ENCODE measurements around the gene BEST1. TPM values are rescaled to one million over a fixed set of nuclear protein-coding genes. Genes with fewer than 3 reads are reported as not detected.

The BEST1 gene
- total RNA-seq, 1 experiment from 2014 or later, result 1.7 TPM

DNA sequence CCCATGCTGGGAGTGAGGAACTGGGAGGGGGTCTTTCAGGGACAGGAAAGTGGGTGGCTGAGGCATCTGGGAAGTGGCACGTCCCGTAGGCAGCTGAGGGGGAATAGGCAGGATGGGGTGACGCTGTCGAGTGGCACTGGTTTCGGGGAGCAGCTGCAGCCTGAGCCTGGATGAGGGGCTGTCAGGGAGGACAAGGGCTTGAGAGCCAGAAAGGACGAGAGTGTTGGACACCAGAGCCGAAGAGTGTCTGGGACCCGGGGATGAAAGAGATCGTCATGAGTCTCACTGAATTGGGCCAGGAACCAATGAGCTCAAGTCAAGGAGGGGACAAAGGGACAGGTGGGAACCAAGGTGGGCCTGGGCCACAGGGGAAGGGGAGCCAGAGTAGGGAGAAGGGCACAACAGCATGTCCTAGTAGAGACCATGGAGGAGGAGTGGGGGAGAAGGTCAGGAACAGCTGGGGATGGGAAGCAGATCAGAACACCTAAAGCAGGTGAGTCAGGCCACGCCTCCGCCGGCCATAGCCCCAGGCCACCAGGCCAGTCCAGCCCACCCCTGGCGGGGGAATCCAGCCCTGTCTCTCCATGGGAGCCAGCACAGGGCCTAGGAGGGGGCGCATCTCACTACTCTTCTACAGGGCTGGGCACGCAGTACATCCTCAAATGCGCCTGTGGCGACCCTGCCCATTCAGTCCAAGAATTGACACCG, 37.0 kb upstream of the BEST1 start:
- Histone ChIP-seq H3K27me3 (ENCODE audit: low read length) (no peaks in the 10 kb centered on the region), H3K9me3 (ENCODE audit: low read length) (no peaks in the 10 kb centered on the region)
- no peak for DNase-seq

GRCh38 chr11:61913699-61914395, 36.3 kb upstream of the BEST1 start:
- DNase-seq, result no peak
- no peaks in the 10 kb centered on the region for H3K27me3 ChIP-seq (ENCODE audit: low read length)
- H3K4me2 ChIP-seq (ENCODE audit: low read depth, low read length, poor library complexity, severe bottlenecking), result no peak overlapping the region
- no peaks in the 10 kb centered on the region for H4K20me1 ChIP-seq (ENCODE audit: insufficient read depth, low read depth, low read length)
- no peaks in the 10 kb centered on the region for H3K9me2 ChIP-seq (replicated peaks; ENCODE audit: insufficient read depth, low read length)
- H3K4me1 ChIP-seq (ENCODE audit: low read length), result no peaks in the 10 kb centered on the region
- H2AFZ ChIP-seq (ENCODE audit: low read length), result no peak overlapping the region
- H3K27ac ChIP-seq (ENCODE audit: low read length), result no peak overlapping the region
- H3K79me2 ChIP-seq (ENCODE audit: low read length), result no peaks in the 10 kb centered on the region
- H3K4me3 ChIP-seq (ENCODE audit: low read length), result no peak overlapping the region
- H3K9me3 ChIP-seq (ENCODE audit: low read length), result no peaks in the 10 kb centered on the region
- no peak overlapping the region for H3K9ac ChIP-seq (ENCODE audit: low read length)
- no peaks in the 10 kb centered on the region for H3K36me3 ChIP-seq (ENCODE audit: insufficient read depth, low read length)

More for the DNA sequence above, 37.0 kb upstream of the BEST1 start:
- Histone ChIP-seq H3K36me3 (ENCODE audit: insufficient read depth, low read length) (no peaks in the 10 kb centered on the region), H4K20me1 (ENCODE audit: insufficient read depth, low read depth, low read length) (no peaks in the 10 kb centered on the region), H3K4me3 (ENCODE audit: low read length) (no peak overlapping the region), H3K9ac (ENCODE audit: low read length) (no peak overlapping the region), H2AFZ (ENCODE audit: low read length) (no peak overlapping the region), H3K79me2 (ENCODE audit: low read length) (no peaks in the 10 kb centered on the region), H3K4me2 (ENCODE audit: low read depth, low read length, poor library complexity, severe bottlenecking) (no peak overlapping the region), H3K9me2 (replicated peaks; ENCODE audit: insufficient read depth, low read length) (no peaks in the 10 kb centered on the region), H3K4me1 (ENCODE audit: low read length) (no peaks in the 10 kb centered on the region), H3K27ac (ENCODE audit: low read length) (no peak overlapping the region)

- H2AFZ ChIP-seq (ENCODE audit: low read length), result no peak overlapping the region
- H3K4me3 ChIP-seq (ENCODE audit: low read length), result no peak overlapping the region
- no peaks in the 10 kb centered on the region for H3K9me3 ChIP-seq (ENCODE audit: low read length)
- H3K27me3 ChIP-seq (ENCODE audit: low read length), result no peaks in the 10 kb centered on the region
- H3K79me2 ChIP-seq (ENCODE audit: low read length), result no peaks in the 10 kb centered on the region
- H3K27ac ChIP-seq (ENCODE audit: low read length), result no peak overlapping the region
- no peaks in the 10 kb centered on the region for H3K4me1 ChIP-seq (ENCODE audit: low read length)
- H4K20me1 ChIP-seq (ENCODE audit: insufficient read depth, low read depth, low read length), result no peaks in the 10 kb centered on the region
- H3K9ac ChIP-seq (ENCODE audit: low read length), result no peak overlapping the region
- H3K36me3 ChIP-seq (ENCODE audit: insufficient read depth, low read length), result no peaks in the 10 kb centered on the region
- DNase-seq, result no peak
- no peaks in the 10 kb centered on the region for H3K9me2 ChIP-seq (replicated peaks; ENCODE audit: insufficient read depth, low read length)
- no peak overlapping the region for H3K4me2 ChIP-seq (ENCODE audit: low read depth, low read length, poor library complexity, severe bottlenecking)
These were observed 35.5 kb upstream of the BEST1 start for GRCh38 chr11:61914471-61915171.

DNA sequence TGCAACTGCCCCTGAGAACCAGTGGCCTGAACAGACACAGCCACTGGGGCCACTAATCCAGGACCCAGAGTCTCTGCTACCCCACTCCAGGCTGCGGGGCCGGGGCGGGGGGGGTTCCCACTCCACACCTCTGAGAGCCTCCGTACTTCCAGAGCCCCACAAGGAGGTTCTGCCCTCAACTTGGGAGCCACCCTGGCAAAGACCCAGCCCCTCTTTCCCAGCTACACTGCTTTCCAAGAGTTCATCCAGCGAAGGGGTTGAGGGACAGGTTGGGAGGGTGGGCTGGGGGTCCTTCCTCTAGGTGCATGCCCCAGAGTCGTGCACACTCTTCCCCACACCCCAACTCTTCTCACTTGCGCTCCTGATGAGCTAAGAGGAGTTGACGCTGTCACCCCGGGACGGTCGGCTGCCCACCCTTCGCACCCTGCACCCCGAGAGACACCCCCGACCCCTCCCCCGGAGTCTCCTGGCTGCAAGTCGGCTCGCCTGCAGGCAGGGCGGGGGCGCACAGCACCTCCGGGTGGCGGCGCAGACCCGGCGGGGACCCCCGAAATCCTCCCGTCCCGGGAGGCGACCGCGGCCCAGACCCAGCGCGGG, 33.3 kb upstream of the BEST1 start:
- Histone ChIP-seq H3K9ac (ENCODE audit: low read length) (no peak overlapping the region), H3K4me1 (ENCODE audit: low read length) (no peaks in the 10 kb centered on the region), H2AFZ (ENCODE audit: low read length) (no peak overlapping the region), H3K9me2 (replicated peaks; ENCODE audit: insufficient read depth, low read length) (no peaks in the 10 kb centered on the region), H3K4me3 (ENCODE audit: low read length) (no peak overlapping the region), H3K4me2 (ENCODE audit: low read depth, low read length, poor library complexity, severe bottlenecking) (no peak overlapping the region), H4K20me1 (ENCODE audit: insufficient read depth, low read depth, low read length) (no peaks in the 10 kb centered on the region), H3K27me3 (ENCODE audit: low read length) (no peaks in the 10 kb centered on the region), H3K79me2 (ENCODE audit: low read length) (no peaks in the 10 kb centered on the region), H3K9me3 (ENCODE audit: low read length) (no peaks in the 10 kb centered on the region), H3K36me3 (ENCODE audit: insufficient read depth, low read length) (no peaks in the 10 kb centered on the region), H3K27ac (ENCODE audit: low read length) (no peak overlapping the region)
- DNase-seq, result no peak

DNA sequence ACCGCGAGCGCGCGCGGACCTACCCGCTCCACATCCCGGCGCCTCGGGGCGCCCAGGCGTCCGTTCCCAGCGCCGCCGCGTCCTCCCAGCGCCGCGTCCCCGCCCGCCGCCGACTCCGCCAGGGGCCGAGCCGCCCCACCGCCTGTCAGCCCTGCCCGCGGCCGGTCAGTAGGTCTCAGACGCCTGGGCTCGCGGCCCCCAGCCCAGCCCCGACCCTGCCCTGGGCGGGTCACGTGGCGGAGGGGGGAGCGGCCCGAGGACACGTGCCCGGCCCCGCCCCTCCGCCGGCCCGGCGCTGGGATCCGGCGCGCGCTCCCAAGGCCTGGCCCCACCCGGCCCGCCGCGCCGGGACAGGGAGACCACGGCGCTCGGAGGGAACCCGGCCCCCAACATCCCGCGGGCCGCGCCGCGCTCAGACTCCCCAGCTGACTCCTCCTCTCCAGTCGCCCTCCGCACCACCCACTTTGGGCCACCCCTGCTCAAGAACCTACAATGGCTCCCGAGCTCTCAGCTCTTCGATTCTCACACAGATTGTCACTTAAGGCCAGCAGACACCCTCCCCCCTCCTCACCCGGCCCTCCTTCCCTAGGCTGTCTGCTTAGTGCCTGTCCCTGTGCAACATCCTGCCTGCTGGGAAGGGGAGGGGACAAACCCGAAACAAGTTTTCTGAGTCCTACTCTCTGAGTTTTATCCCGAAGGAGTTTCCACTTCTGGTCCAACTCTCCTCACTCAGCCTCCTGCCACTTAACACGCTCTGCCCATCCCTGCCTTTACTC, 32.6 kb upstream of the BEST1 start, which contains the start of gene RAB3IL1:
TSS of gene RAB3IL1 (minus strand) at position 233 of the 776 bp plus-strand sequence. CDS start at position 34, 199 bp downstream.
- no peak for DNase-seq
- no peaks in the 10 kb centered on the region for H3K79me2 ChIP-seq (ENCODE audit: low read length)
- no peaks in the 10 kb centered on the region for H4K20me1 ChIP-seq (ENCODE audit: insufficient read depth, low read depth, low read length)
- H3K27ac ChIP-seq (ENCODE audit: low read length), result no peak within 1 kb of the TSS
- H3K27me3 ChIP-seq (ENCODE audit: low read length), result no peaks in the 10 kb centered on the region
- H3K9ac ChIP-seq (ENCODE audit: low read length), result no peak within 1 kb of the TSS
- no peaks in the 10 kb centered on the region for H3K36me3 ChIP-seq (ENCODE audit: insufficient read depth, low read length)
- no peaks in the 10 kb centered on the region for H3K9me2 ChIP-seq (replicated peaks; ENCODE audit: insufficient read depth, low read length)
- H3K9me3 ChIP-seq (ENCODE audit: low read length), result no peaks in the 10 kb centered on the region
- no peak within 1 kb of the TSS for H2AFZ ChIP-seq (ENCODE audit: low read length)
- H3K4me3 ChIP-seq (ENCODE audit: low read length), result no peak within 1 kb of the TSS
- H3K4me2 ChIP-seq (ENCODE audit: low read depth, low read length, poor library complexity, severe bottlenecking), result no peak within 1 kb of the TSS
- no peaks in the 10 kb centered on the region for H3K4me1 ChIP-seq (ENCODE audit: low read length)

DNA sequence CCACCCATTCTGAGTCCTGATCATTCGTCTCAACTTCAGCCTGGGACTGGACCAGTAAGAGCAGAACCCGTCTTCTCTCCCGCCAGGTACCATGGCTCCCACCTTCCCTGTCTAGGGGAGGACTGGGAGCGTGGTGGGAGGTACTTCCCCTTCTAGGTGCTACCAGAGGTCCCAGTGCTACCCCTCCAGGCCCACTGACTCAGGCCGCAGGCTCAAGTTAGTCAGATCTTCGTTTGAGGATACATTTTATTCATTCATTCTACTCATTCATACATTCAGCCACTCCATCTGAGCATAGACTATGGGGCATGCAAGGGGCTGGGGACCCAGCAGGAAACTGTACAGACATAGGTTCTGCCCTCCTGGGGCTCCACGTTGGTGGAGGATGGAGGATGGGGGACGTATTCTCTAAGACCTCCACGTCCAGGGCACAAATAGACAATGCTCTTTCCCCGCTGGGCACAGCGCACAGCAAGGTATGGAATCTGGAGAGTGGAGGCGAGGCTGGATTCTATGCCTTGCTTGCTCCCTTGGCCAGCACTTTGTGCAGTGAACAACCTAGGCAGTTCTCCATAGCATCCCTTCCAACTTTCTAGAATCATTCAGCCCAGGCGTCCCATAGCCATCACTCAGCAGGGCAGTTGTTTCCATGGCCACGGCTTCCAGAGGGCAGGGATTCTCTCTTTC, 31.8 kb upstream of the BEST1 start:
- no peak for DNase-seq
- Histone ChIP-seq H3K4me2 (ENCODE audit: low read depth, low read length, poor library complexity, severe bottlenecking) (no peak overlapping the region), H2AFZ (ENCODE audit: low read length) (no peak overlapping the region), H3K9me3 (ENCODE audit: low read length) (no peaks in the 10 kb centered on the region), H3K27me3 (ENCODE audit: low read length) (no peaks in the 10 kb centered on the region), H3K4me3 (ENCODE audit: low read length) (no peak overlapping the region), H3K27ac (ENCODE audit: low read length) (no peak overlapping the region), H4K20me1 (ENCODE audit: insufficient read depth, low read depth, low read length) (no peaks in the 10 kb centered on the region), H3K9me2 (replicated peaks; ENCODE audit: insufficient read depth, low read length) (no peaks in the 10 kb centered on the region), H3K4me1 (ENCODE audit: low read length) (no peaks in the 10 kb centered on the region), H3K36me3 (ENCODE audit: insufficient read depth, low read length) (no peaks in the 10 kb centered on the region), H3K9ac (ENCODE audit: low read length) (no peak overlapping the region), H3K79me2 (ENCODE audit: low read length) (no peaks in the 10 kb centered on the region)

DNA sequence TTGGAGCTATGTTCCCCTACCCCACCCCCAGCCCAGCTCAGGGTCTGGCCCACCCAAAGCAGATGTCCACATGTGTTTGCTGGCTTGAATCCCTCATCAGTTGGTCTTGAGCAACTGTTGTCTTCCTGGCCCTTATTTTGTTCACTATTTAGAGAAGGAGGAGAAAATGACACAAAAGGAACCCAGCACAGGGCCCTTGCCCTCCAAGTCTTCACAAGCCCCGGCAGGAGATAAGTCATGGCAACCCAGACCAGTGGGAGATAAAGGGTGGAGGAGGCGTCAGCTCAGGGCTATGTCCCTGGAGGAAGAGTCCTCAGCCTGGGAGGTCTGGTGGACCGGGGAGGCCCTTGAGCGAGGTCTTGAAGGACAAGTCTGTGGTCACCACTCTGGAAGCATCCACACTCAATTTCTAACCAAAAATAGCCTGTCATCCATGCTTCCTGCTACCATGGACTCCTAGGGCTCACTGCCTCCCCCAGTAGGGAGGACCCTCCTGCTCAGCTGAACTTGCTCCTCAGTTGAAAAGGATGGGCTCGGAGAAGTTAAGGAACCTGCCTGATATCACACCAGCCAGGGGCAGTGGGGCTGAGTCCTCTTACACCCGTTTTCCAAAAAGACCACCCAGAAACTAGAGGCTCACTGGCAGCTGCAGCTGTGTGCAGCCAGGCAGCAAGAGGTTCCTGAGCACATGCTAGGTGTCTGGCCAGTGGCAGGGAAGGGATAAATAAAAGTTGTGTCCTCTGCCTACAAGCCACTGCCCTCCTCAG, 31.0 kb upstream of the BEST1 start:
- H3K9me2 ChIP-seq (replicated peaks; ENCODE audit: insufficient read depth, low read length), result no peaks in the 10 kb centered on the region
- H3K36me3 ChIP-seq (ENCODE audit: insufficient read depth, low read length), result no peaks in the 10 kb centered on the region
- no peaks in the 10 kb centered on the region for H3K4me1 ChIP-seq (ENCODE audit: low read length)
- no peak for DNase-seq
- H2AFZ ChIP-seq (ENCODE audit: low read length), result no peak overlapping the region
- H3K27ac ChIP-seq (ENCODE audit: low read length), result no peak overlapping the region
- H3K4me2 ChIP-seq (ENCODE audit: low read depth, low read length, poor library complexity, severe bottlenecking), result no peak overlapping the region
- no peak overlapping the region for H3K4me3 ChIP-seq (ENCODE audit: low read length)
- H3K27me3 ChIP-seq (ENCODE audit: low read length), result no peaks in the 10 kb centered on the region
- no peaks in the 10 kb centered on the region for H3K79me2 ChIP-seq (ENCODE audit: low read length)
- H4K20me1 ChIP-seq (ENCODE audit: insufficient read depth, low read depth, low read length), result no peaks in the 10 kb centered on the region
- H3K9ac ChIP-seq (ENCODE audit: low read length), result no peak overlapping the region
- H3K9me3 ChIP-seq (ENCODE audit: low read length), result no peaks in the 10 kb centered on the region

Data from Karpas-422 (cell line).